GM12878 (cell line): ENCODE measurements around the gene C1QTNF12. TPM values are rescaled to one million over a fixed set of nuclear protein-coding genes. Genes with fewer than 3 reads are reported as not detected.

ENCODE experiments used
- BACH1 ChIP-seq: fragments of 450-650 bp; IDR thresholded peaks from 2 replicates; pipeline ENCODE4 v1.6.1; 2017; ENCODE audit warnings: mild to moderate bottlenecking, borderline replicate concordance
- BMI1 ChIP-seq: fragments of 450-650 bp; IDR thresholded peaks from 2 replicates; pipeline ENCODE4 v1.6.1; 2016; ENCODE audit warnings: mild to moderate bottlenecking, moderate library complexity, borderline replicate concordance
- CREB1 ChIP-seq: IDR thresholded peaks from 2 replicates; pipeline ENCODE4 v1.6.1; 2012; ENCODE audit warnings: low read depth, mild to moderate bottlenecking, inconsistent platforms
- CREM ChIP-seq: IDR thresholded peaks from 2 replicates; pipeline ENCODE4 v1.6.1; 2014; ENCODE audit warnings: antibody characterized with exemption, low read depth
- E2F8 ChIP-seq: fragments of 450-650 bp; IDR thresholded peaks from 2 replicates; pipeline ENCODE4 v1.6.1; 2018; ENCODE audit warnings: mild to moderate bottlenecking, low read depth, moderate library complexity; ENCODE audit not compliant: partially characterized antibody
- EP300 ChIP-seq, 2 experiments: fragments of 150-350 bp in 1 of 2; IDR thresholded peaks; 2 replicates each; pipeline ENCODE4 v1.6.1; 2011 to 2012; ENCODE audit warnings: low read depth in 2 of 2, low read length in 2 of 2, borderline replicate concordance in 1 of 2, improper control_type of control experiment in 1 of 2, inconsistent platforms in 1 of 2; ENCODE audit not compliant: control insufficient read depth in 1 of 2
- LARP7 ChIP-seq: fragments of 450-650 bp; IDR thresholded peaks from 2 replicates; pipeline ENCODE4 v1.6.1; 2017; ENCODE audit warnings: mild to moderate bottlenecking
- NR2F1 ChIP-seq: fragments of 450-650 bp; conservative IDR thresholded peaks from 2 replicates; pipeline ENCODE4 v1.6.1; 2017; ENCODE audit warnings: mild to moderate bottlenecking
- RCOR1 ChIP-seq: conservative IDR thresholded peaks from 2 replicates; pipeline ENCODE4 v1.6.1; 2012; ENCODE audit warnings: low read depth, low read length, improper control_type of control experiment
- RELA ChIP-seq: fragments of 450-650 bp; IDR thresholded peaks from 2 replicates; pipeline ENCODE4 v1.8.0; 2014; ENCODE audit warnings: borderline replicate concordance; ENCODE audit not compliant: partially characterized antibody
- SREBF2 ChIP-seq: IDR thresholded peaks from 2 replicates; pipeline ENCODE4 v1.6.1; 2012; ENCODE audit warnings: mild to moderate bottlenecking, low read length
- TCF12 ChIP-seq: IDR thresholded peaks from 2 replicates; pipeline ENCODE4 v1.6.1; 2011; ENCODE audit warnings: low read depth, mild to moderate bottlenecking, low read length
- TCF3 ChIP-seq: IDR thresholded peaks from 2 replicates; pipeline ENCODE4 v1.6.1; 2012; ENCODE audit warnings: low read depth, mild to moderate bottlenecking, low read length, borderline replicate concordance; ENCODE audit not compliant: insufficient read depth
- ZSCAN29 ChIP-seq: fragments of 450-650 bp; IDR thresholded peaks from 2 replicates; pipeline ENCODE4 v1.6.1; 2017; ENCODE audit warnings: mild to moderate bottlenecking, moderate library complexity
- polyA plus RNA-seq, 11 experiments: library from polyadenylated mRNA; depleted of rRNA in 4 of 11; unstranded in 6 of 11; stranded (reverse) in 5 of 11; fragments of >200 nt; fragmentation: Nextera tagmentation in 4 of 11; fragmentation: Illumina TruSeq in 1 of 11; extraction: Ambion mirVana in 4 of 11; extraction: Trizol in 1 of 11; gene quantifications; 1 replicate in 1 of 11; 2 replicates in 10 of 11; pipeline versions ENCODE4 v1.2.1 to v1.2.3, GENCODE V29; 2011 to 2016; ENCODE audit warnings: inconsistent platforms in 2 of 11, missing spikeins in 2 of 11, low read depth in 1 of 11
- total RNA-seq, 4 experiments: library from RNA; depleted of rRNA in 3 of 4; stranded (reverse); fragments of >200 nt in 3 of 4; fragmentation: Illumina TruSeq in 1 of 4; extraction: Trizol in 1 of 4; gene quantifications; 2 replicates each; pipeline versions ENCODE4 v1.2.1 to v1.2.3, GENCODE V29; 2013 to 2021
- TF ChIP-seq, protein P1 (sequence below): IDR thresholded peaks from 2 replicates; pipeline ENCODE4 v1.6.1; 2012; ENCODE audit warnings: low read depth, low read length, improper control_type of control experiment
- TF ChIP-seq, protein P2 (sequence below): fragments of 150-350 bp; IDR thresholded peaks from 2 replicates; pipeline ENCODE4 v1.6.1; 2014; ENCODE audit warnings: mild to moderate bottlenecking, low read depth, low read length
- TF ChIP-seq, protein P3 (sequence below): IDR thresholded peaks from 2 replicates; pipeline ENCODE4 v1.6.1; 2012; ENCODE audit warnings: low read depth, low read length, improper control_type of control experiment
- TF ChIP-seq, protein P4 (sequence below): fragments of 450-650 bp; IDR thresholded peaks from 2 replicates; pipeline ENCODE4 v1.6.1; 2014; ENCODE audit warnings: mild to moderate bottlenecking
- TF ChIP-seq, protein P5 (sequence below): IDR thresholded peaks from 2 replicates; pipeline ENCODE4 v1.6.1; 2011; ENCODE audit warnings: mild to moderate bottlenecking, low read depth, low read length, moderate library complexity; ENCODE audit not compliant: insufficient replicate concordance

The C1QTNF12 gene
- total and polyA plus RNA-seq, 10 of the 15 experiments (the other 5 are each of a cell fraction or from before 2014, with no cell fraction given) = 0.17 to 1.0 (median 0.31) TPM; not detected in 5

GRCh38 chr1:1200876-1201810, 45.4 kb downstream of the C1QTNF12 start (continued):
- TF ChIP-seq RCOR1 (0 out of 2 replicates have a peak, but pooled peaks have one; percentile 41), RELA (peak; percentile 98), TCF12 (peak; percentile 68), SREBF2 (no peak), BMI1 (no peak), TCF3 (0 out of 2 replicates have a peak, but pooled peaks have one; percentile 40), ZSCAN29 (peak; percentile 79), LARP7 (peak; percentile 83; the same call in 1 of the 2 replicates), CREB1 (peak; percentile 82), NR2F1 (peak; percentile 78), EP300 (IDR thresholded peaks at IDR 0.05; ENCODE audit: borderline replicate concordance in 1 of 2, control insufficient read depth in 1 of 2, low read depth in 2 of 2, low read length in 2 of 2) (peak; percentile 81 to 83; a peak in 3 of 4 replicates), BACH1 (peak; percentile 100), E2F8 (no peak), CREM (peak; percentile 78)
- TF ChIP-seq, protein P1, sequence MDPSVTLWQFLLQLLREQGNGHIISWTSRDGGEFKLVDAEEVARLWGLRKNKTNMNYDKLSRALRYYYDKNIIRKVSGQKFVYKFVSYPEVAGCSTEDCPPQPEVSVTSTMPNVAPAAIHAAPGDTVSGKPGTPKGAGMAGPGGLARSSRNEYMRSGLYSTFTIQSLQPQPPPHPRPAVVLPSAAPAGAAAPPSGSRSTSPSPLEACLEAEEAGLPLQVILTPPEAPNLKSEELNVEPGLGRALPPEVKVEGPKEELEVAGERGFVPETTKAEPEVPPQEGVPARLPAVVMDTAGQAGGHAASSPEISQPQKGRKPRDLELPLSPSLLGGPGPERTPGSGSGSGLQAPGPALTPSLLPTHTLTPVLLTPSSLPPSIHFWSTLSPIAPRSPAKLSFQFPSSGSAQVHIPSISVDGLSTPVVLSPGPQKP = no peak
- TF ChIP-seq, protein P2, sequence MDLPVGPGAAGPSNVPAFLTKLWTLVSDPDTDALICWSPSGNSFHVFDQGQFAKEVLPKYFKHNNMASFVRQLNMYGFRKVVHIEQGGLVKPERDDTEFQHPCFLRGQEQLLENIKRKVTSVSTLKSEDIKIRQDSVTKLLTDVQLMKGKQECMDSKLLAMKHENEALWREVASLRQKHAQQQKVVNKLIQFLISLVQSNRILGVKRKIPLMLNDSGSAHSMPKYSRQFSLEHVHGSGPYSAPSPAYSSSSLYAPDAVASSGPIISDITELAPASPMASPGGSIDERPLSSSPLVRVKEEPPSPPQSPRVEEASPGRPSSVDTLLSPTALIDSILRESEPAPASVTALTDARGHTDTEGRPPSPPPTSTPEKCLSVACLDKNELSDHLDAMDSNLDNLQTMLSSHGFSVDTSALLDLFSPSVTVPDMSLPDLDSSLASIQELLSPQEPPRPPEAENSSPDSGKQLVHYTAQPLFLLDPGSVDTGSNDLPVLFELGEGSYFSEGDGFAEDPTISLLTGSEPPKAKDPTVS = no peak
- TF ChIP-seq, protein P3, sequence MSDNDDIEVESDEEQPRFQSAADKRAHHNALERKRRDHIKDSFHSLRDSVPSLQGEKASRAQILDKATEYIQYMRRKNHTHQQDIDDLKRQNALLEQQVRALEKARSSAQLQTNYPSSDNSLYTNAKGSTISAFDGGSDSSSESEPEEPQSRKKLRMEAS = peak; percentile 29; the same call in 1 of the 2 replicates
- TF ChIP-seq, protein P4, sequence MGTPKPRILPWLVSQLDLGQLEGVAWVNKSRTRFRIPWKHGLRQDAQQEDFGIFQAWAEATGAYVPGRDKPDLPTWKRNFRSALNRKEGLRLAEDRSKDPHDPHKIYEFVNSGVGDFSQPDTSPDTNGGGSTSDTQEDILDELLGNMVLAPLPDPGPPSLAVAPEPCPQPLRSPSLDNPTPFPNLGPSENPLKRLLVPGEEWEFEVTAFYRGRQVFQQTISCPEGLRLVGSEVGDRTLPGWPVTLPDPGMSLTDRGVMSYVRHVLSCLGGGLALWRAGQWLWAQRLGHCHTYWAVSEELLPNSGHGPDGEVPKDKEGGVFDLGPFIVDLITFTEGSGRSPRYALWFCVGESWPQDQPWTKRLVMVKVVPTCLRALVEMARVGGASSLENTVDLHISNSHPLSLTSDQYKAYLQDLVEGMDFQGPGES = no peak
- TF ChIP-seq, protein P5, sequence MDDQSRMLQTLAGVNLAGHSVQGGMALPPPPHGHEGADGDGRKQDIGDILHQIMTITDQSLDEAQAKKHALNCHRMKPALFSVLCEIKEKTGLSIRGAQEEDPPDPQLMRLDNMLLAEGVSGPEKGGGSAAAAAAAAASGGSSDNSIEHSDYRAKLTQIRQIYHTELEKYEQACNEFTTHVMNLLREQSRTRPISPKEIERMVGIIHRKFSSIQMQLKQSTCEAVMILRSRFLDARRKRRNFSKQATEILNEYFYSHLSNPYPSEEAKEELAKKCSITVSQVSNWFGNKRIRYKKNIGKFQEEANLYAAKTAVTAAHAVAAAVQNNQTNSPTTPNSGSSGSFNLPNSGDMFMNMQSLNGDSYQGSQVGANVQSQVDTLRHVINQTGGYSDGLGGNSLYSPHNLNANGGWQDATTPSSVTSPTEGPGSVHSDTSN = no peak
